Upper lobe of left lung (tissue), 4 donors: ENCODE measurements around the gene OR8B4.

Experiments used
- CTCF ChIP-seq, 6 experiments: fragments of 450-650 bp in 4 of 6; fragments of 200-600 bp in 2 of 6; sonication (generic) in 2 of 6; IDR thresholded peaks; one replicate each; pipeline ENCODE4 v1.5.1; 2016 to 2019; ENCODE audit warnings: antibody characterized with exemption in 6 of 6
- EP300 ChIP-seq, 4 donors: sonication (generic); formaldehyde crosslinking; IDR thresholded peaks; one replicate each; pipeline ENCODE4 v1.5.1; 2017; ENCODE audit warnings: antibody characterized with exemption in 4 of 4, control low read depth in 2 of 4
- POLR2A ChIP-seq, 4 donors: fragments of 450-650 bp; IDR thresholded peaks; one replicate each; pipeline ENCODE4 v1.5.1; 2016 to 2017; ENCODE audit warnings: antibody characterized with exemption in 4 of 4, mild to moderate bottlenecking in 2 of 4
- POLR2AphosphoS5 ChIP-seq, 2 donors: sonication (generic); formaldehyde crosslinking; IDR thresholded peaks; one replicate each; pipeline ENCODE4 v1.5.1; 2017; ENCODE audit warnings: antibody characterized with exemption in 2 of 2

- TF ChIP-seq POLR2A (IDR thresholded peaks at IDR 0.05) (no peak), CTCF (IDR thresholded peaks at IDR 0.05) (no peak), POLR2AphosphoS5 (IDR thresholded peaks at IDR 0.05) (no peak), EP300 (IDR thresholded peaks at IDR 0.05) (no peak)
Measured at GRCh38 chr11:124463990-124464389, 39.3 kb upstream of the OR8B4 start.
